Tibial nerve (tissue), 3 donors: ENCODE measurements around the gene ZNF317.

Experiments used
- CTCF ChIP-seq, 5 experiments: fragments of 200-600 bp in 3 of 5; fragments of 450-650 bp in 2 of 5; sonication (generic) in 3 of 5; IDR thresholded peaks; one replicate each; pipeline ENCODE4 v1.5.1; 2016 to 2019; ENCODE audit warnings: antibody characterized with exemption in 5 of 5, mild to moderate bottlenecking in 3 of 5, moderate library complexity in 2 of 5
- POLR2A ChIP-seq, 2 donors: fragments of 450-650 bp; IDR thresholded peaks; one replicate each; pipeline ENCODE4 v1.6.1; 2017; ENCODE audit warnings: antibody characterized with exemption in 2 of 2, mild to moderate bottlenecking in 2 of 2, moderate library complexity in 2 of 2

GRCh38 chr19:9139609-9140158, 513 bp upstream of the ZNF317 start:
- TF ChIP-seq CTCF (IDR thresholded peaks at IDR 0.05) (no peak), POLR2A (IDR thresholded peaks at IDR 0.05) (no peak)
